ENCODE results near the gene LYAR. TPM values are rescaled to one million over a fixed set of nuclear protein-coding genes. Genes with fewer than 3 reads are reported as not detected.

LYAR gene
- total RNA-seq, 1 donor = 4.0 TPM

GRCh38 chr4:4329496-4329895 lies 39.5 kb upstream of the LYAR start:
- H3K27ac ChIP-seq (ENCODE audit: low read depth, low read length) = no peak overlapping the region
- no peak overlapping the region for H3K4me3 ChIP-seq (ENCODE audit: insufficient read depth, low read length)
- no peaks in the 10 kb centered on the region for H4K20me1 ChIP-seq (ENCODE audit: insufficient read depth, low read length)
- H3K4me1 ChIP-seq (ENCODE audit: insufficient read depth, low read length) = peaks cover 3% of the 10 kb centered on the region
- H3K4me2 ChIP-seq (ENCODE audit: insufficient read depth, low read length) = no peak overlapping the region
- H3K9me3 ChIP-seq (ENCODE audit: low read depth, low read length) = no peaks in the 10 kb centered on the region
- TF ChIP-seq, protein P1, sequence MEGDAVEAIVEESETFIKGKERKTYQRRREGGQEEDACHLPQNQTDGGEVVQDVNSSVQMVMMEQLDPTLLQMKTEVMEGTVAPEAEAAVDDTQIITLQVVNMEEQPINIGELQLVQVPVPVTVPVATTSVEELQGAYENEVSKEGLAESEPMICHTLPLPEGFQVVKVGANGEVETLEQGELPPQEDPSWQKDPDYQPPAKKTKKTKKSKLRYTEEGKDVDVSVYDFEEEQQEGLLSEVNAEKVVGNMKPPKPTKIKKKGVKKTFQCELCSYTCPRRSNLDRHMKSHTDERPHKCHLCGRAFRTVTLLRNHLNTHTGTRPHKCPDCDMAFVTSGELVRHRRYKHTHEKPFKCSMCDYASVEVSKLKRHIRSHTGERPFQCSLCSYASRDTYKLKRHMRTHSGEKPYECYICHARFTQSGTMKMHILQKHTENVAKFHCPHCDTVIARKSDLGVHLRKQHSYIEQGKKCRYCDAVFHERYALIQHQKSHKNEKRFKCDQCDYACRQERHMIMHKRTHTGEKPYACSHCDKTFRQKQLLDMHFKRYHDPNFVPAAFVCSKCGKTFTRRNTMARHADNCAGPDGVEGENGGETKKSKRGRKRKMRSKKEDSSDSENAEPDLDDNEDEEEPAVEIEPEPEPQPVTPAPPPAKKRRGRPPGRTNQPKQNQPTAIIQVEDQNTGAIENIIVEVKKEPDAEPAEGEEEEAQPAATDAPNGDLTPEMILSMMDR (IDR thresholded peaks at IDR 0.05; ENCODE audit: extremely low read depth, low read depth, low read length) = no peak
- DNase-seq (ENCODE audit: insufficient read length, low spot score, missing footprints) = no peak
- no peaks in the 10 kb centered on the region for H3K27me3 ChIP-seq (ENCODE audit: insufficient read depth, low read length)
- H3K79me2 ChIP-seq (ENCODE audit: insufficient read depth, low read length) = no peaks in the 10 kb centered on the region
- no peaks in the 10 kb centered on the region for H3K36me3 ChIP-seq (ENCODE audit: insufficient read depth, low read length)
- H2AFZ ChIP-seq (ENCODE audit: low read length) = no peak overlapping the region

DNA sequence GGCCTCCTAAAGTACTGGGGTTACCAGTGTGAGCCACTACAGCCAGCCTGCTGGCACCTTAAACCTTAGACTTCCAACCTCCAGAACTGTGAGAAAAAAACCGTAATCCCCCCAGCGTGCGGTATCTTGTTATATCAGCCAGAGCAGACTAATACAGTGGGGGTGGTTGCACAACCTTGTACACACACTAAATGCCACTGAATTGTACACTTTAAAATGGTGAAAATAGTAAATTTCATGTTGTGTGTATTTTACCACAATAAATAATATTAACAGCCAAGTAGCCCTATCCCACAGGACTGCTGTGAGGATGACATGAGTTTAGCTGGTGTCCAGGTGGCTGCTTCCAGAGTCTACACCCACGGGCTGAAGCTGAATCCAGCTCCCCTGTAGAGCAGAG lies 38.9 kb upstream of the LYAR start:
- TF ChIP-seq, protein P1 (IDR thresholded peaks at IDR 0.05; ENCODE audit: extremely low read depth, low read depth, low read length) = no peak

GRCh38 chr4:4328206-4328605 lies 38.3 kb upstream of the LYAR start:
- H2AFZ ChIP-seq (ENCODE audit: low read length) = no peak overlapping the region
- peaks cover 3% of the 10 kb centered on the region for H3K4me1 ChIP-seq (ENCODE audit: insufficient read depth, low read length)
- H4K20me1 ChIP-seq (ENCODE audit: insufficient read depth, low read length) = no peaks in the 10 kb centered on the region
- H3K9me3 ChIP-seq (ENCODE audit: low read depth, low read length) = no peaks in the 10 kb centered on the region
- TF ChIP-seq, protein P1 (IDR thresholded peaks at IDR 0.05; ENCODE audit: extremely low read depth, low read depth, low read length) = no peak
- no peaks in the 10 kb centered on the region for H3K79me2 ChIP-seq (ENCODE audit: insufficient read depth, low read length)
- no peak for DNase-seq (ENCODE audit: insufficient read length, low spot score, missing footprints)
- no peak overlapping the region for H3K4me3 ChIP-seq (ENCODE audit: insufficient read depth, low read length)
- H3K36me3 ChIP-seq (ENCODE audit: insufficient read depth, low read length) = no peaks in the 10 kb centered on the region
- H3K27me3 ChIP-seq (ENCODE audit: insufficient read depth, low read length) = no peaks in the 10 kb centered on the region
- no peak overlapping the region for H3K27ac ChIP-seq (ENCODE audit: low read depth, low read length)
- H3K4me2 ChIP-seq (ENCODE audit: insufficient read depth, low read length) = no peak overlapping the region

More for the DNA sequence above, 38.9 kb upstream of the LYAR start:
- no peaks in the 10 kb centered on the region for H3K79me2 ChIP-seq (ENCODE audit: insufficient read depth, low read length)
- H2AFZ ChIP-seq (ENCODE audit: low read length) = no peak overlapping the region
- H3K9me3 ChIP-seq (ENCODE audit: low read depth, low read length) = no peaks in the 10 kb centered on the region
- peaks cover 3% of the 10 kb centered on the region for H3K4me1 ChIP-seq (ENCODE audit: insufficient read depth, low read length)
- no peak overlapping the region for H3K4me2 ChIP-seq (ENCODE audit: insufficient read depth, low read length)
- H3K27ac ChIP-seq (ENCODE audit: low read depth, low read length) = no peak overlapping the region
- no peaks in the 10 kb centered on the region for H4K20me1 ChIP-seq (ENCODE audit: insufficient read depth, low read length)
- H3K27me3 ChIP-seq (ENCODE audit: insufficient read depth, low read length) = no peaks in the 10 kb centered on the region
- no peak for DNase-seq (ENCODE audit: insufficient read length, low spot score, missing footprints)
- H3K4me3 ChIP-seq (ENCODE audit: insufficient read depth, low read length) = no peak overlapping the region
- H3K36me3 ChIP-seq (ENCODE audit: insufficient read depth, low read length) = no peaks in the 10 kb centered on the region

DNA sequence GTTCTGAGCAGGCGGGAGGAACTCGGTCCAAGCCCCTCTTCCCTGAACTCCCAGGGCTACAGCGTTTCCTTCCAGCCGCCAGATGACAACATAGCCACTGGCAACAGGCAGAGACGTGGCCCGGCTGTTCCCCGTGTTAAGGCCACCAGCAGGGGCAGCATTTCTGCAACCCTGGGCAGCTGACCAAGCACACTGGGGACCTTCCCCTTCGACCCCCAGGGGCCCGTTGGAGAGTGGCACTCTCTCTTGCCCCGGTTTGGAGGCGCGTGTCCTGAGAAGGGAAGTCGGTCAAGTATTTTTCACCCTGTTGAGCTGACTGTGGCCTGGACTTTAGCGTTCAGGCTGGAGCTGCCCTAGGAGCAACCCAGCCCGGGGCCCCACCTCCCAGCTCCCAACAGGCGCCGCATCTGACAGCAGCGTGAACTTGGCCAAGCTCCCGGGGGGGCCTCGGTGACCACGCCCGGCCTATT lies 37.7 kb upstream of the LYAR start:
- TF ChIP-seq, protein P1 (IDR thresholded peaks at IDR 0.05; ENCODE audit: extremely low read depth, low read depth, low read length) = peak; percentile 44
- H3K4me1 ChIP-seq (ENCODE audit: insufficient read depth, low read length) = no peaks in the 10 kb centered on the region
- no peaks in the 10 kb centered on the region for H3K79me2 ChIP-seq (ENCODE audit: insufficient read depth, low read length)
- peak; percentile 89 for DNase-seq (ENCODE audit: insufficient read length, low spot score, missing footprints)
- peak overlapping the region; percentile 23 for H3K4me2 ChIP-seq (ENCODE audit: insufficient read depth, low read length)
- H3K9me3 ChIP-seq (ENCODE audit: low read depth, low read length) = no peaks in the 10 kb centered on the region
- H3K36me3 ChIP-seq (ENCODE audit: insufficient read depth, low read length) = no peaks in the 10 kb centered on the region
- H4K20me1 ChIP-seq (ENCODE audit: insufficient read depth, low read length) = no peaks in the 10 kb centered on the region
- peak overlapping the region; percentile 28 for H3K4me3 ChIP-seq (ENCODE audit: insufficient read depth, low read length)
- no peak overlapping the region for H3K27ac ChIP-seq (ENCODE audit: low read depth, low read length)
- peak overlapping the region; percentile 79 for H2AFZ ChIP-seq (ENCODE audit: low read length)
- H3K27me3 ChIP-seq (ENCODE audit: insufficient read depth, low read length) = no peaks in the 10 kb centered on the region
